ENCODE data around the gene FLNB.
A peak's percentile ranks its signal among the peaks of the same experiment; 100 is the strongest.

Gene FLNB

DNA sequence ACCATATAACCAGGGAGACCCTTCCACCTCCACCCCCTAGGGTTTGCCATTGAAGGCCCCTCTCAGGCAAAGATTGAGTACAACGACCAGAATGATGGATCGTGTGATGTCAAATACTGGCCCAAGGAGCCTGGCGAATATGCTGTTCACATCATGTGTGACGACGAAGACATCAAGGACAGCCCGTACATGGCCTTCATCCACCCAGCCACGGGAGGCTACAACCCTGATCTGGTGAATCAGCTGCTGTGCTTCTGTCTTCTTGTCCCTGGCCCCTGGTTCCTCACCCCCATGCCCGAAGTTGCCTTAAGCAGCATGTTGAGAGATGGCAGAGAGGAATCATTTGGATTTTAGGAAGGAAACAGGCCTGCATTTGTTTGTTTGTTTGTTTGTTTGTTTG lies 98.4 kb downstream of the FLNB start:
- DNase-seq (ENCODE audit: low read depth), result no peak

DNA sequence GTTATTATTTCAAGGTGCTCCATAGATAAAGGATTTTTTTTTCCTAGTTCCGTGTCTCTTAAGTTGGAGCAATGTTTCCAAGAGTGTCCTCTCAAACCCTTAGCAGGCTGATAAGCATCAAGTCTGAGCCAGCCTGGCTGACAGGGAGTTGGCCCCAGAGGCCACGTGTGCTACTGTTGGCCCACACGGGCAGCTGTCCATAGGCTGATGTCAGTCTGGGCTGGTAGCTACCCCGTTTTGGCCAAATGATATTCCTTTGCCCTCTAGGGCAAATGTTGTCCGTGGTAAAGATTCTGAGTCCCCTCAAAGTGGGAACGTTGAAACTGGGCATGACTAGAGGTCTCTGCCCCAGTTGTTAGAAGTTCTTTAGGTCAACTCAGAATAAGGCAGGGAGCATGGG lies 99.4 kb downstream of the FLNB start:
- no peak for DNase-seq (ENCODE audit: low read depth)

DNA sequence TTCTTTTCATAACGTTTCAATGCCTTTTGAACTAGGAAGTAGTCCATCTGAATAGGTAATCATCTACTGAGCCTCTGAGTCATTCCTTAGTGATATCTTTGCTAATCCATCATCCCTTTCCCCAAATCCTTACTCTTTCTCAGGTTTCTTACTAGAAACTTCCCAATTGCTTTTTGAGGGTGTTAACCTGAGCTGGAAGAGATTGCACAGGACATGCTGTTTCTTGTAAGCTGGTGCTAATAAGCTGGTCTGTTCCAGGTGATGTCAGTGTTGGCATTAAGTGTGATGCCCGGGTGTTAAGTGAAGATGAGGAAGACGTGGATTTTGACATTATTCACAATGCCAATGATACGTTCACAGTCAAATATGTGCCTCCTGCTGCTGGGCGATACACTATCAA lies 101.5 kb downstream of the FLNB start:
- DNase-seq (ENCODE audit: low read depth), result no peak

DNA sequence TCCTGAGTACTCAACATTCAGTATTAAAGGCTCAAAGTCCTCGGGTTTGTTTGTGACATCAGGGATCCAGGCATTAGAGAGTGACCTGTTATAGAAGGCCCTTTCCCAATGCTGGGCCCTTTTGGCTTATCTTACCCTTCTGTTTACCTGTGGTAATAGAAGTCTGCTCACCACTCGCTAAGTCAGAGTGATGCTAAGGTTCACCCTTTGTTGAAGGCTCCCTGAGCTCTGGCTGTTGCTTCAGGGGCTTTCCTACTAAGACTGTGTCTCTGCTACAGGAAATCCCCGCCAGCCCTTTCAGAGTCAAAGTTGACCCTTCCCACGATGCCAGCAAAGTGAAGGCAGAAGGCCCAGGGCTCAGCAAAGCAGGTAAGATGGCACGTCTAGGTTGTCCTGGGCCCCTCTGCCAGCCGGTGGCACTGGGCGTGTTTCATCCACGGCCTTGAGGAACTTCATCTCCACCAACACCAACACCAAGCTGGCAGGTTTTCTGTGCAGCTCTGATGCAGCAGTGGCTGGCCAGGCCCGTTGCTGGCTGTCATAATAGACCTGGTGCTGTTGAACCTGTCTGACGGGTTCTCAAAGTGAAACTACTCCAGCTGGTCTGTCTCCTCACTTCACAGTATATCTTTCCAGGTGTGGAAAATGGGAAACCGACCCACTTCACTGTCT lies 103.4 kb downstream of the FLNB start:
- DNase-seq (ENCODE audit: low read depth), result no peak

DNA sequence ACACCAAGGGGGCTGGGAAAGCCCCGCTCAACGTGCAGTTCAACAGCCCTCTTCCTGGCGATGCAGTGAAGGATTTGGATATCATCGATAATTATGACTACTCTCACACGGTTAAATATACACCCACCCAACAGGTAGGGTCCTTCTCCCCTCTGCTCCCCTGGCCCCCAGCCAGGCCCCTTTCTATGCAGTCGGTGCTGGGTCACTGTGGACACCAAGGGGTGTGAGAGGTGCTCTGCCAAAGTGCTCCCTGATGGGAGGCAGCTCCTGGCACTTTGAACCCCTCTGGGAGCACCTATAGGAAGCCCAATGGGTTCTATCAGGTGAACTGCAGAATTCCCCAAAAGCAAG lies 103.9 kb downstream of the FLNB start:
- DNase-seq (ENCODE audit: low read depth), result no peak

DNA sequence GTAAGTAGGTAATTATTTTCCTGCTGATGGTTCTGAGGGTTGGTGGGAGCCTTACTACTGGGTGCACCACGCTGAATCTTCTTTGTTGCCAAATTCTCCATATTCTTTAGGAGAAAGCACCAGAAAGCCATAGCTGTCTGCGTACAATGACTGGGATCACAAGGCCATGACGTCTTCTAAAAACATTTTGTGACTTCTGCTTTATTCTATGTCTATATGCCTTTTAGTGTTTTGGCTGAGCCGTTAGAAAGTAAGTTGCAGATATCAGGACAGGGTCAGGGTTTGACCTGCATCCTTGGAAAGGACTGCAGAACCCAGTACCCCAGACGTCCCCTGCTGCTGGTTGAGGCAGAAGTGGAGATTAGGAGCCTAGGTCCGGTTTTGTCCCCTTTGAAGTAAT lies 107.0 kb downstream of the FLNB start:
- DNase-seq (ENCODE audit: low read depth), result no peak

DNA sequence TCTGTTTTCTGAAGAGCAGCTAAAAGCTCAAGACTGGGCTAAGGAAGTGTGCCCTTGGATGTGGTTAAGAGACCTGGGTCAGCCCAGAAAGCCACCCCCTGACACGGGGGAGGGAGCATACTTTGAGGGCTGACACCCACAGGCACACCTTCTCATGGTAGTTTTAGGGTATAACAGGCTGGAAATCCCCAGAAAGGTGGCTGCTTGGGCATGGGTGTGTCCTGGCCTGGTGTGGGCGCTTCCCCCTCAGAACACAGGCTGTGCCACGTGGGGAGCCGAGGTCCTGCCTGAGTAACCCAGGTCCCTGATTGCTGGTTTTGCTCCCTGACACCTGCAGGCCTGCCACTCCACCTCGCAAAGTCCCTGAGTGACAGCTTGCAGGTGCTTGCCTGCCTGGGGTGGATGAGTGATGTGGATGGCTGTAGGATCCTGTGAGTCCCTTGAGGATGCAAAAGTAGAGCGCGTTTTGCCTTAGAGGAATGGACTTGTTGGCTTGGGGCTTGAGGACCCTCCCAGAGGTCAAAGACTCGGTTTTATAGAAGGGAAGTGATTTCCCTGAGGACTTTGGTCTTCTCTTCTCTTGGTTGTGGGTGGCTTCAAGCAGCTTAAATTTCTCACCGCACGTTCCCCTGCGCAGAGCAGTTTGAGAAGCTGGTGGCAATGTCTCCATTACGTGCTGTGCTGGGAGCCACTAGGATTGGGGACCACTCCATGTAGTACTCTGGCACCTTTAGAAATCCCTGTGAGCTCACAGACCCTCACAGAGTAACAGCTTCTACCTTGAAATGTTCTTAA lies 108.1 kb downstream of the FLNB start:
- DNase-seq (ENCODE audit: low read depth), result no peak

DNA sequence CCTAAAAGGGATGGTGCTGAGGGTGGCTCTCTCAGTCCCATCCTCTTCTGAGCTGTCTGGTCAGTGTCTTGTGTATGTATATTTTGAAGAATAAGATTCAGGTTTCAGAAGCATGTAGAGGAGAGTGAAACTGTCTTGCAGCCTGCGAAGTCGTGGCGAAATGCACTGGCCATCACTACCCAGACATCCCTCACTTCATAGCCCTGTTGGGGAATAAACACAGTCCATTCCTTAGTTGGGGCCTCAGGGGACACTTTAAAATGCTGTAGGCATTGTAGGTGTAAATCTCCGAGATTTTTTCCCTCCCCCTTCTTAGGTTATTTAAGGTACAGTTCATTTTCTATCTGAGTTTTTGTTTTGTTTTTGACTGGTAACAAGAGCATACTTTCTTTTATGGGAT lies 108.8 kb downstream of the FLNB start:
- no peak for DNase-seq (ENCODE audit: low read depth)

DNA sequence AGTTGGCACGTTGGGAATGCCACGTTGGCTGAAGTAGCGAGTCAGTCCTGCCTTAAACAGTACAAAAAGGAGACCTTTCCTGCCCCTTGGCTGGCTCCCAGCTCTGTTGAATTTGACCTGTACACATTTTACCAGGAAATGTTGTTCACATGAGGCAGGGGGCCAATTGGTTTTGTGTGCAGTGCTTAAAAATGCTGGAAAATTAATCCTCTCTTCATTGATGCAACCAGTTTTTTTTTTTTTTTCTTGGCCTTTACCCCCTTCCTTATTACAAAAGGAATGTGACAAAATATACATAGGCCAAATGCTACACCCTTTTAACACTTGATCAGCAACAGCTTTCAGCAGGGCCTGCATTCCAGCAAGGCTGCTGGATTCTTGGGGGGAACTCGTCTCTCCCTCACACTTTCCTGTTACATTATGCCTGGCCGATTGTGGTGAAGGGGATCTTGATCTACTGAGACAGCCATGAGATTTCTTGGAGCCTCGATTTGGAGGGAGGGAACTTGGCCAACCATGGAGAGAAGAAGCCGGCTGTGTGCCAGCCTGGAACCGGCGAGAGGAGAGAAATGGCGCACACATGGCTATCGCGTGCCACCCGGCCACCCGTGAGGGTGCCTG lies 109.4 kb downstream of the FLNB start:
- DNase-seq (ENCODE audit: low read depth), result peak; percentile 81

DNA sequence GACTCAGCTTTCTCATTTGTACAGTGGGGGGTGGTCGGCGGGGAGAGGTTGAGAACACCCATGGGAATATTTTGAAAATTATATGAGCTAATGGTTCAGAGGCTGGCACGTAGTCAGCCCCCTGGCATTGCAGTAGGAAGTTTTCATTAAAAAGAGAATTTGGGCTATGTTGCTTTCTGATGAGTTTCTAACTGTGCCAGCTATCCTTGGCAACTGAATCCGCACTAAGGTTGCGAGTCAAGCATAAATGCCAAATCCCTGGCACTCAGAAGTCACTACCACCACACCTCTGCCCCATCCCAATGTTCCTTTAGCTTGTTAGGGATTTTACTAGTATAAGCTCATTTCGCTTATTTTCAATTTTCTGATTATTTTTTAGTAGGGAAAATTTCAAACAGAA lies 111.0 kb downstream of the FLNB start:
- no peak for DNase-seq (ENCODE audit: low read depth)

DNA sequence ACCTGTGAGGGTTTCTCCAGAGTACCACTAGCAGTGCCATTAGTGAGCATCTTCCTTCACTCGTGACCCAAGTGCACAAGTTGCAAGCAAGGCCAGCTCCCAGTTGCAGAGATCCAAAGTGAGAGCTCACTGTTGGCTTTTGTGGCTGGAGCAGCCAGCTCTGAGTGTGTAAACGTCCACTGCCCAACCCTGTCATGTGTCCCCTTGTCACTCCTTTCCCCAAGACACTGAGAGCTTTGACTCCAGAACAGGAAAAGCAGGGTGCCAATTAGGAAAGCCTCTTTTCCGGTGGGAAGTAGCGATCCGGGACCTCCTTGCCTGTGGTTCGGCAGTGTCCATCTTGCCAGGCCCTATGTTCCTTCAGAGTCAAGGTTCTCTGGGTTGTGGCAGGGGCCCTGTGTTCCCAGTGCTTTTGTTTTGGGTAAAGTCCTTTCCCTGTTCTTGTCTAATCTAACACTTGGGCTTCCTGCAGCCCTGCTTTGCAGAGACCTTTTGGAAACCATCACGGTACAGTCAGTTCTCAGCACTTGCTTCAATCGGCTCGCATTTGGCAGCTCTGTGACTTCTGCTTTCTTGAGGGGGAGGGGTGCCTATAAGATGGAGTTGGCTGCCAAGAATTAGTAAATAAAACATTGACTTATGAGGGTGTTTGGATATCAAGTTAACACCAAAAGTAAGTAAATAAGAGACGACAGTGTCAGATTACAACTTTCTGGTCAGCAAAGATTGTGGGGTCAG lies 112.0 kb downstream of the FLNB start:
- no peak for DNase-seq (ENCODE audit: low read depth)

DNA sequence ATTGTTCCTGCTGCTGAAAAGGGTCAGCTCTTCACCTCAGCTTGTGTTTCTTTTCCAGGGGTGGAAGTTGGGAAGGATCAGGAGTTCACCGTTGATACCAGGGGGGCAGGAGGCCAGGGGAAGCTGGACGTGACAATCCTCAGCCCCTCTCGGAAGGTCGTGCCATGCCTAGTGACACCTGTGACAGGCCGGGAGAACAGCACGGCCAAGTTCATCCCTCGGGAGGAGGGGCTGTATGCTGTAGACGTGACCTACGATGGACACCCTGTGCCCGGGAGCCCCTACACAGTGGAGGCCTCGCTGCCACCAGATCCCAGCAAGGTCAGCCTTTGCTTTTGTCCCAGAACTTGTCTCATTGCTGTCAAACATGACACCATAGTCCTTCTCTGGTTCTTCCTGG lies 113.0 kb downstream of the FLNB start:
- DNase-seq (ENCODE audit: low read depth), result no peak

DNA sequence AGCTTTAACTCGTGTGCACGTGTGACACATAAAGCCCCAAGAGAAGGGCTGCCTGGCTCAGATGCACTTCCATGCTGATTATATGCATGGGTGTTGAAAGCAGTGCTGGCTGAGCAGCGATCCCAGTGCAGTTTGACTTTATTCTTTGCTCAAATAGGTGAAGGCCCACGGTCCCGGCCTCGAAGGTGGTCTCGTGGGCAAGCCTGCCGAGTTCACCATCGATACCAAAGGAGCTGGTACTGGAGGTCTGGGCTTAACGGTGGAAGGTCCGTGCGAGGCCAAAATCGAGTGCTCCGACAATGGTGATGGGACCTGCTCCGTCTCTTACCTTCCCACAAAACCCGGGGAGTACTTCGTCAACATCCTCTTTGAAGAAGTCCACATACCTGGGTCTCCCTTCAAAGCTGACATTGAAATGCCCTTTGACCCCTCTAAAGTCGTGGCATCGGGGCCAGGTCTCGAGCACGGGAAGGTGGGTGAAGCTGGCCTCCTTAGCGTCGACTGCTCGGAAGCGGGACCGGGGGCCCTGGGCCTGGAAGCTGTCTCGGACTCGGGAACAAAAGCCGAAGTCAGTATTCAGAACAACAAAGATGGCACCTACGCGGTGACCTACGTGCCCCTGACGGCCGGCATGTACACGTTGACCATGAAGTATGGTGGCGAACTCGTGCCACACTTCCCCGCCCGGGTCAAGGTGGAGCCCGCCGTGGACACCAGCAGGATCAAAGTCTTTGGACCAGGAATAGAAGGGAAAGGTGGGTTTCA lies 114.9 kb downstream of the FLNB start:
- no peak for DNase-seq (ENCODE audit: low read depth)

DNA sequence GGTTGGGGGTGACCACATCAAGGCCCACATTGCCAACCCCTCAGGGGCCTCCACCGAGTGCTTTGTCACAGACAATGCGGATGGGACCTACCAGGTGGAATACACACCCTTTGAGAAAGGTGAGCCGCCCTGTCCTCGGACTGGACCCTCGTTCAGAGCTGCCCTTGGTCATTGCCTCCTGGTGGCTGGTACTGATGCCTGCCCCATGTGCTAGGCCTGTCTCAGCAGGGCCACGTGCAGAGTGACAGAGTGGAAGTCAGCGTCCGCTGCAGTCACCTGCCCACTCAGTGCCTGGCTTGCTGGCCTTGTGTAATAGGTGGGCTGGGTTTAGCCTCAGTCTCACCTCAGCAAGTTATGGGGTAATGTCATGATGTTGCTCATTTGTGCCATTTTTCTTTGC lies 116.2 kb downstream of the FLNB start:
- no peak for DNase-seq (ENCODE audit: low read depth)

DNA sequence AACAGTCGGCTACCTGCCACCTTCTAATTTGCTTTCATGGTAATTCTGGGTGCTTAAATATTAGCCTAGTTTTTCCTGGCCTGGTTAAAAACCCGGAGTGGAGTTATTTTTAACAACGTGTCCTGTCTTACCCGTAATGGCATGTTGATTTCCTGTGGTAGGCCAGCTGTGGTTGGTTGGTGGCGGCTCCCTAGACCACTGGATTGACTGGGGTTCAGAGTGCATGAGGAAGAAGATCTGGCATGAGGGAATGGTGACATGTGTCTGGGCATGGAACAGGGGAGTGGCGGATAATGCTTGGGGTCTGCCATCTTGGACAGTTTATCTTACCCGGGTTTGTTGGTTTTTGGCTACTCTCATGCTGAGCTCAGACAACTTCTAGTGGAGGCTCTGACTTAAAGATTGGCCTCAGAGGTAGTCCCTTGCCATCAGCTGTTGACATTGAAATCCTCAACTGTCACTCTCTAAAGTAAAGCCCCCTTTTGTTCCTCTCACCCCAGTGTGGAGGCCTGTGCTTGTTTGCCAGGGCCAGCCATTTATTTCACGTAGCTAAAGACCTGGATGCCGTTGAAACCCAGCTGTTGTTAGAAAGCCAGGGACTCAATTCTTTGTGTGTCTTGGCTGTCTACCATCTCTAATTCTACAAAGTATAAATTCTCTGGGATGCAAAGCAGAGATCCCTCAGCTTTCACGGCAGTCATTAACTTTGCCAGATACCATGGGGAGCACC lies 121.0 kb downstream of the FLNB start:
- no peak for DNase-seq (ENCODE audit: low read depth)

DNA sequence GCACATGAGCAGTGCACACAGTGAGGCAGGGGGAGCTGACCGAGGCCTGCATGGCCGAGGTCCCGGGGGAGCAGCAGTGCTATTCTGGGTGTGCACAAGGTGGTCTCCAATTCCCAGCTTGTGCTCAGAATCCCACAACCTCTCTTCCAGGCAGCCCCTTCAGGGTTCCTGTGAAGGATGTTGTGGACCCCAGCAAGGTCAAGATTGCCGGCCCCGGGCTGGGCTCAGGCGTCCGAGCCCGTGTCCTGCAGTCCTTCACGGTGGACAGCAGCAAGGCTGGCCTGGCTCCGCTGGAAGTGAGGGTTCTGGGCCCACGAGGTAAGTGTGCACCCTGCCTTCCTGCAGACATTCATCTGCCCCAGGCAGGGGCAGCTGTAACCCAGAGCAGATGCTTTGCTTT lies 122.4 kb downstream of the FLNB start:
- DNase-seq (ENCODE audit: low read depth), result no peak

DNA sequence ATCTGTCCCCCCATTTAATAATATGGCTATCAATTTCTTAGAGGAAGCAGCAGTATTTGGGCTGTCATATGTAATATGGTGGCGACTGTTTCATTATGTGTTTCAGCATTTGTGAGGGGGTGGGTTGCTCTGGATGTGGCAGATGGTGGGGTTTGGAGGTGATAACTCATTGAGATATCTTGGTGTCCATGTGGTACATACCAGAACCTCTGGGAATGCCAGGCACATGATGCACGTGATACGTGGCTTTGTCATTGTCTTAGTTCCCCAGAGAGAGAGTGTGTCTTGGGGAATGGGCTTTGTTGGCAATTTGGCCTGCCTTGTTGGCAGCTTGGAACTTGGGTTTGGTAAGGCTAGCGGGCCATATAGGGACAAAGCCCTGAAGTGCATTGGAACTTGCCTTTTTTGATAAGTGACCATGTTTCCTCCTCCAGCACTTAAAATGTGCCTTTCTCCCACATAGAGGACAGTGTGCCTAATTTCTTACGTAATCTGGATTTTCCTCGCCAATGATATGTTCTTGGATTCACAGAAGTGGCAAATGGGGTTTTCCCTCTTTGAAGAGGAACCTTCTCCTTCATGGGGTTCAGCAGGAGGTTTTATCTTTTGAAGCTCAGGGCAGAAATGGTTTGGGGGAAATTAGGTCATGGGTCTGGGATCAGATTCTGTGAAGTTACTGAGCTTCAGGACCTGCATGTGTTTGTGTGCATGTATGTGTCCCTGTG lies 123.0 kb downstream of the FLNB start:
- DNase-seq (ENCODE audit: low read depth), result no peak

DNA sequence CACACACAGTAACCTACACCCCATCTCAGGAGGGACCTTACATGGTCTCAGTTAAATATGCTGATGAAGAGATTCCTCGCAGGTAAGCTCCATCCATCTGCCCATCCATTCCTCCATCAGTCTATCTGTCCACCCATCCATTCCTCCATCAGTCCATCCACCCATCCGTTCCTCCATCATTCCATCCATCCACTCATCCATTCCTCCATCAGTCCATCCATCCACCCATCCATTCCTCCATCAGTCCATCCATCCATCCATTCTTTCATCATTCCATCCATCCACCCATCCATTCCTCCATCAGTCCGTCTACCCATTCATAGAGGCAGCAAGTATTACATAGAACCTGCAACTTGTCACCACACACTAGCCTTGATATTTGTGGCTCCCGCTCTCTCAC lies 124.6 kb downstream of the FLNB start:
- no peak for DNase-seq (ENCODE audit: low read depth)

DNA sequence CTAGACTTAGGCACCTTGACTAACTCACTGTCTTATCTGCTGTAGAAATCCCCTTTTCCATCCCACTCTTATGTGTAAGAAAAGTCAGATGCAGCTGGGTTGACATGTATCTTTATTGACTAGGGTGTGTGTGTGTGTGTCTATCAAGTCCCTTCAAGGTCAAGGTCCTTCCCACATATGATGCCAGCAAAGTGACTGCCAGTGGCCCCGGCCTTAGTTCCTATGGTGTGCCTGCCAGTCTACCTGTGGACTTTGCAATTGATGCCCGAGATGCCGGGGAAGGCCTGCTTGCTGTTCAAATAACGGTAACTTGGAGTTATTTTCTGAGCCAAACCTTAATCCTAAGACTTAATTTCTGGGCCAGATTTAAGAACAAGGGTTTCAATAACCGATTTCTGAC lies 126.2 kb downstream of the FLNB start:
- DNase-seq (ENCODE audit: low read depth), result no peak

DNA sequence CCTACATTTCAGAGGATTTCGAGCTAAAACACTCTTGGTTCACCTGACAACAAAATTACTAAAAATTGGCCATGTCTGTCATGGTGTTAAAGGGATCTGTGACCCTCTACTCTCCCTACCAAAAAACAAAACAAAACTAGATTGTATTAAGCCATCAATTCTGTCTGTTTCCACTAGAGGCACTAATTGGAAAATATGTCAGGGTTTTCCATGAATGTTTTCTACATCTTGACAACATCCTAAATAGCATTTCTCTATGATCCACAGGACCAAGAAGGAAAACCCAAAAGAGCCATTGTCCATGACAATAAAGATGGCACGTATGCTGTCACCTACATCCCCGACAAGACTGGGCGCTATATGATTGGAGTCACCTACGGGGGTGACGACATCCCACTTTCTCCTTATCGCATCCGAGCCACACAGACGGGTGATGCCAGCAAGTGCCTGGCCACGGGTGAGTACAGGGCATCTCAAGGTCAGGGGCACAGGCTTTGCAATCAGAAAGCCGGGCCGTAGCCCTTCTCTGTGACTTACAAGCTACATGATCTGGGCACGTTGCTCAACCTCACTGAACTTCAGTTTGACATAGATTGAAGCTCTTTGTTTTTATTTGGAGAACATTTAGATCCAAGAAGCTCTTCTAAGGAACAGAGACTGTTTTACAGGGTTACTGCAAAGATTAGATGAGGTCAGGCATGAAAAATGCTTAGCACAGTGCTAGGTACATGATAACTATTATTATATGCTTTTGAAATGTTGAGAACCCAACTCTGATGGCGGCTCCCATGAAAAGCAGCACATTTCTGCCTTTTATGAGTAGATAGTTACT lies 127.7 kb downstream of the FLNB start:
- no peak for DNase-seq (ENCODE audit: low read depth)

All from fibroblast of the conjunctiva (primary cell).